RWPE1 (cell line): ENCODE measurements around the gene VPS72.

ENCODE experiments used
- CTCF ChIA-PET: fragments of 350-600 bp; sonication (Branson Sonifier 250); formaldehyde crosslinking; extraction: SDS; loops from one replicate; lab custom pipeline; 2021; lab: Yijun Ruan, JAX
- POLR2A ChIA-PET: fragments of 400-600 bp; formaldehyde crosslinking; extraction: SDS; loops from one replicate; lab custom pipeline; 2020; ENCODE audit warnings: antibody characterized with exemption; ENCODE audit not compliant: low non-redundant PET; lab: Yijun Ruan, JAX
- DNase-seq: peaks from one replicate; pipeline ENCODE4 v3.0.0; 2012; ENCODE audit warnings: low spot score
- H3K27ac ChIP-seq: fragments of 450-650 bp; 2 replicates; pipeline ENCODE4 v1.5.1; 2017
- TF ChIP-seq, protein P1 (sequence below): fragments of 450-650 bp; conservative IDR thresholded peaks from 2 replicates; pipeline ENCODE4 v1.5.1; 2017; ENCODE audit warnings: low read depth, mild to moderate bottlenecking

The VPS72 gene

DNA sequence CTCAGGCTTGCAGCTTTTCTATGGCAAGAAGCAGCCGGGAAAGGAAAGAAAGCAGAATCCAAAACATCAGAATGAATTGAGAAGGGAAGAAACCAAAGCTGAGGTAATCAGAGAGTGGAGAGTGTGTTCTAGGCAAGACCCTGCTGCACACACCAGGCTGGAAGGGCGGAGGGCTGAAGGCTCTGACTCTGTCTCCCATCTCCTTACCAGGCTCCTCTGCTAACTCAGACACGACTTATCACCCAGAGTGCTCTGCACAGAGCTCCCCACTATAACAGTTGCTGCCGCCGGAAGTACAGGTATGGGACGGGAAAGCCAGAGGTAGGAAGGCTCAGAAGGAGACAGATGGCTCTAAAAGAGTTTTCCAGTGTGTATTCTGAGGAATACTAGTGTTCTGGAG lies 22.9 kb downstream of the VPS72 start:
- H3K27ac ChIP-seq: peak overlapping the region; percentile 84
- TF ChIP-seq, protein P1, sequence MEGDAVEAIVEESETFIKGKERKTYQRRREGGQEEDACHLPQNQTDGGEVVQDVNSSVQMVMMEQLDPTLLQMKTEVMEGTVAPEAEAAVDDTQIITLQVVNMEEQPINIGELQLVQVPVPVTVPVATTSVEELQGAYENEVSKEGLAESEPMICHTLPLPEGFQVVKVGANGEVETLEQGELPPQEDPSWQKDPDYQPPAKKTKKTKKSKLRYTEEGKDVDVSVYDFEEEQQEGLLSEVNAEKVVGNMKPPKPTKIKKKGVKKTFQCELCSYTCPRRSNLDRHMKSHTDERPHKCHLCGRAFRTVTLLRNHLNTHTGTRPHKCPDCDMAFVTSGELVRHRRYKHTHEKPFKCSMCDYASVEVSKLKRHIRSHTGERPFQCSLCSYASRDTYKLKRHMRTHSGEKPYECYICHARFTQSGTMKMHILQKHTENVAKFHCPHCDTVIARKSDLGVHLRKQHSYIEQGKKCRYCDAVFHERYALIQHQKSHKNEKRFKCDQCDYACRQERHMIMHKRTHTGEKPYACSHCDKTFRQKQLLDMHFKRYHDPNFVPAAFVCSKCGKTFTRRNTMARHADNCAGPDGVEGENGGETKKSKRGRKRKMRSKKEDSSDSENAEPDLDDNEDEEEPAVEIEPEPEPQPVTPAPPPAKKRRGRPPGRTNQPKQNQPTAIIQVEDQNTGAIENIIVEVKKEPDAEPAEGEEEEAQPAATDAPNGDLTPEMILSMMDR: no peak
- CTCF ChIA-PET: no interaction called here
- POLR2A ChIA-PET: interaction anchor here (0.6 kb wide), 1 partner anchor 33 kb away, joined by 3 read pairs; no protein-coding TSS in a partner anchor
- no peak for DNase-seq

DNA sequence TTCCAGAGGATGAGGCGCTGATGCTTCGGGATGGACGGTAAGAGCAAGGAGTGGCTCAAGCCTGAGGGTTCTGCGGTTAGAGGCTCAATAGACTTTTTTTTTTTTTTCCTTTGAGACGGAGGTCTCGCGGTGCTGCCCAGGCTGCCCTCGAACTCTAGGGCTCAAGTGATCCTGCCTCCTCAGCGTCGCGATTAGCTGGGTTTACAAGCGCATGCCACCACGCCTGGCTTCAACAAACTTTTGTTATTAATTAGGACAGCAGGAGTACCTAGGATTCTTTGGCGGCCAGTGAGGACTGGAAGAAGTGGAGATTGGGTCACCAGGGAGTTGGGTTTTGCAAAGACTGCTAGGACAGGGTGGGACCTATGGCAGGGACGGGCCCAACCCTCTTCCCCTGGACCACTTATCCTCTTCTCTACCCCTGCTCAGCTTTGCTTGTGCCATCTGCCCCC lies 23.5 kb downstream of the VPS72 start:
- H3K27ac ChIP-seq: peak overlapping the region; percentile 84
- CTCF ChIA-PET: no interaction called here
- TF ChIP-seq, protein P1: no peak
- DNase-seq: peak; percentile 61
- POLR2A ChIA-PET: interaction anchor here (0.6 kb wide), 1 partner anchor 34 kb away, joined by 3 read pairs; no protein-coding TSS in a partner anchor

DNA sequence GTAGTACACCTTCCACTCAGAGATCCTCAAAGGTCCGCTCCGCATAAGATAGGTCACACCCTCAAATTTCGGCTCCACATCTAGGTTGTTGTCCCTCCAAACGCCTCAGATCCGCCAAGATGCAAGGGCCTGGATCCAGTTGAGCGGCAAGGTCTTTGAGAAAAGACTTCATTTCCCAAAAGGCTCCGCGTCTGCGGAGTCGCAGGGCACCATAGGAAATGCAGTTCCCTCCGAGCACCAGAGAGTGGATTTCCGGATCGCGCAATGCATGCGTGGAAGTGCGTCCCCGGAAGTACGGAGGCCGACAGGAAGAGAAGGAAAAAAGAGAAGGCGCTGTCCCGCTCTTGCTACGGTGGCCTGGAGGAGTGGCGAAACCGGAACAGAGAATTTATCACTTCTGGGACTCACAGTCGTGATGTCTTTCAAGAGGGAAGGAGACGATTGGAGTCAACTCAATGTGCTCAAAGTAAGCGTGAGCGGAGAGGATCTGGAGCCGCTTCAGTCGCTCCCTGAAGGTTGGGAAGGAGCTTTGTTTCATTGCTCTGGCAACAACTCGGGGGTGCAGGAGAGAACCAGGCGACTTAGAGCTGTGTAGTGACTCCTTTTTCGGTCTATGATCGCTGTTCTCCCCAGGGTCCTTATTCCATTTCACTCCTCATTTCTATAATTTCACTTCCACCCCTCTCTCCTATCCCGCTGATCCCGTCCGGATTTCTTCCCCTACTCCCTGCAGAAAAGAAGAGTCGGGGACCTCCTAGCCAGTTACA lies 24.1 kb downstream of the VPS72 start, which contains the start of the genes LYSMD1 and SCNM1:
LYSMD1 (minus strand) TSS at position 165 of the 767 bp plus-strand sequence. CDS start 644 bp downstream, outside the sequence.
SCNM1 (plus strand) TSS at position 407 of the 767 bp plus-strand sequence; CDS start at position 416, 9 bp downstream.
- TF ChIP-seq, protein P1: no peak
- CTCF ChIA-PET: no interaction called here
- POLR2A ChIA-PET: no interaction called here
- H3K27ac ChIP-seq: peak within 1 kb of the TSS; percentile 84
- DNase-seq: peak; percentile 96

DNA sequence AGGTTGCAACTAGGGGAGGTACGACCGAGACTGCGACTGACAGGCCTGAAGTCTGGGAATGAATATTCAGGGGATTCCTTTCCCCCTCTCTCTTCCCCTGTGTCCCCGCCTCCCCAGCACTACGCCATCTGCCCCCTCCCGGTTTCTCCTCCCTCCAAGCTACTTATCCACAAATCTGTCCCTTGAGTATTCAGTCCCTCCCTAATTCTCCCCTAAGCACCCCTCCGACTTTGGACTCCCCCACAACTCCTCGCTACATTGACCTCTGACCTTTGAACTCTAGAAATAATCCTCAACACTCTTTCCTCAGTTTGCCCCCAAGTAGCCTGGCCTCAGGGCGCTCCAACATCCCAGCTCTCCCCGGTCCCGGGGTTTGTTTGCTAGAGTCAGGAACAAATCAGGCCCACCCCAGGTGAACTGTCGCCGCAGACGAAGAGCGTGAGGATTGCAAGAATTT lies 24.7 kb downstream of the VPS72 start:
- ChIA-PET CTCF (no interaction called here), POLR2A (no interaction called here)
- TF ChIP-seq, protein P1: no peak
- peak; percentile 51 for DNase-seq
- peak overlapping the region; percentile 84 for H3K27ac ChIP-seq

DNA sequence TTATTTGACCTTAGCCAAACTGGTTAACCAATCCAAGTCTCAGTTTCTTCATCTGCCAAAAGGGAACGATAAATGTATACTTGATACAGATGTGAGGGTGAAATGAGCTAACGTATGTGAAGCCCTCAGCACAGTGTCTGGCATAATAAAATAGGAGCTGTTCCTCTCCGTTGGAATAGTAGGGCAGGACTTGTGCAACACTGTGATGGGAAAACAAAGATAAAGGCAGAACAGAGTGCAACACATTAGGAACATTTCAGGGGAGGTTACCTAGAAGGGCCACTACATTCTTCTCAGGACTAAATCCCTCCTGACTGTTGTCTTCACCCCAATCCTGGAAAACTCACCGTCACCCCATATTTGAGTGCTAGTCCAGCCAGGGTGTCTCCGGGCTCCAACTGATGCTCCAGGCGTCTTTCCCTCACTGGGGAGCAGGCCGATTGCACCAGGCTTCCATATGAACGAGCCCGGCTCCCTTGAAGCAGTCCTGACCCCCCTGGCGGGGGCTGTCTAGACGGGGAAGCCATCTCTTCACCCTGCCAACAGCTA lies 25.2 kb downstream of the VPS72 start:
- H3K27ac ChIP-seq: peak overlapping the region; percentile 84
- POLR2A ChIA-PET: no interaction called here
- CTCF ChIA-PET: interaction anchor here (0.6 kb wide), 1 partner anchor 106 kb away, joined by 4 read pairs; the partner anchor contains the start of gene CDC42SE1
- DNase-seq: no peak
- TF ChIP-seq, protein P1: no peak

DNA sequence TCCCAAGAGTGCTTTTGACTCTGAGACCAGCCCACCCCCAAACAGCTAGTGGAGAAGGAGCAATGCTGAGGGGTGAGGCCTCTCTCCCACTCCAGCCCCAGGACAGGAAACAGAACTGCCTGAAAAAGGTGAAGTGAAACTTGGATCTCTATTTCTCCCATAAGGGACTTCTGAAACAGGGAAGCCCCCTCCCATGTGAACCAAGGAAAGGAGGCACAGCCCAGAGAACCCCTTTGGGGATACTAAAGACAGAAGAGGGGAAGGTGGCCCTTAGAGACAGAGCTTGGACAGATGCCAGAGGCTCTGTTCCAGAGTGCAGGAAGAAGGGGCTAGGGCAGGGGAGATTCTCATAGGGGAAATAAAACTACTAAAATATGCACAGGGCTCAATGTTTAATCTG lies 30.6 kb downstream of the VPS72 start:
- no peak for DNase-seq
- ChIA-PET CTCF (interaction anchor here (0.6 kb wide), 2 partner anchors 97 to 154 kb away, joined by 3 to 7 read pairs; no protein-coding TSS in a partner anchor), POLR2A (no interaction called here)
- H3K27ac ChIP-seq: no peak overlapping the region
- TF ChIP-seq, protein P1: no peak
